ENCODE measurements around the gene MTHFR.

The MTHFR gene

DNA sequence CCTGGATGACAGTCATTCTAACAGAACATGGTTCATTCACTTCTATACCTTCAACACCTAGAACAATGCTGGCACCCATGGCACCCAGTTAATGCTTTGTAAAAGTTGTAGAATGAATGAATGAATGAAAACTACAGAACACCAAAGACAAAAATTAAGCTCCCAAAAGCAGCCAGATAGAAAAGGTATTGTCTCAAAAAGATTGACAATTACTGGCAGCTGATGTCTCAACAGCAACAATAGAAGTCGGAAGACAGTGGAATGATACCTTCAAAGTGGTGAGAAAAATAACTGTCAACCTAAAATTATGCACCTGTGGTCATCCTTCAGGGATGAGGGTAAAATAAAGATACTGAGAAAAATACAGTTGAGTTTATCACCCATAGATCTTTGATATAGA is 48.7 kb downstream of the MTHFR start:
- H3K18ac ChIP-seq (ENCODE audit: low read depth in 1 of 2, low read length in 2 of 2) = no peak overlapping the region
- no peak overlapping the region for H3K23ac ChIP-seq (ENCODE audit: low read length in 2 of 2)
- H3K4me3 ChIP-seq (ENCODE audit: insufficient read depth in 1 of 2, low read depth in 1 of 2, low read length in 2 of 2) = no peak overlapping the region
- no peak overlapping the region for H2BK5ac ChIP-seq (ENCODE audit: low read depth, low read length, poor library complexity, severe bottlenecking)
- H2BK15ac ChIP-seq (ENCODE audit: low read depth, poor library complexity, severe bottlenecking) = no peak overlapping the region
- no peak overlapping the region for H2AFZ ChIP-seq (ENCODE audit: low read depth, low read length)
- peaks cover 0 to 2% of the 10 kb centered on the region in 2 experiments for H3K36me3 ChIP-seq (ENCODE audit: control insufficient read depth in 1 of 2, insufficient read depth in 2 of 2, low read depth in 1 of 2, low read length in 2 of 2)
- H3K79me1 ChIP-seq (replicated peaks; ENCODE audit: low read length, poor library complexity, severe bottlenecking) = no peaks in the 10 kb centered on the region
- no peak overlapping the region for H3K4ac ChIP-seq (ENCODE audit: low read depth in 1 of 2, low read length in 2 of 2)
- H3K4me2 ChIP-seq (ENCODE audit: low read length, poor library complexity, severe bottlenecking) = no peak overlapping the region
- H2BK12ac ChIP-seq (ENCODE audit: low read length in 2 of 2) = no peak overlapping the region
- WGBS = 79% methylated on average over 1 of the region's 1 CpG
- H4K91ac ChIP-seq (ENCODE audit: low read length) = no peak overlapping the region
- H2BK120ac ChIP-seq (ENCODE audit: low read depth, low read length) = no peak overlapping the region
- no peak overlapping the region for H4K8ac ChIP-seq (ENCODE audit: low read length)
- no peak overlapping the region for H3K14ac ChIP-seq (ENCODE audit: low read length in 2 of 2)
- no peak overlapping the region for H3K9ac ChIP-seq (ENCODE audit: low read length)
- DNase-seq = no peak
- peaks cover 8% of the 10 kb centered on the region for H3K4me1 ChIP-seq (ENCODE audit: control insufficient read depth, insufficient read depth, low read depth, low read length)
- H3K27ac ChIP-seq (ENCODE audit: low read length, poor library complexity, severe bottlenecking) = no peak overlapping the region
- peaks cover 4% of the 10 kb centered on the region for H3K9me3 ChIP-seq (ENCODE audit: control insufficient read depth, low read length)
- no peak overlapping the region for H2AK5ac ChIP-seq (ENCODE audit: low read length, severe bottlenecking)
- H3K27me3 ChIP-seq (ENCODE audit: control insufficient read depth in 1 of 2, insufficient read depth in 1 of 2, low read length in 2 of 2) = peaks cover 15 to 44% of the 10 kb centered on the region in 2 experiments

DNA sequence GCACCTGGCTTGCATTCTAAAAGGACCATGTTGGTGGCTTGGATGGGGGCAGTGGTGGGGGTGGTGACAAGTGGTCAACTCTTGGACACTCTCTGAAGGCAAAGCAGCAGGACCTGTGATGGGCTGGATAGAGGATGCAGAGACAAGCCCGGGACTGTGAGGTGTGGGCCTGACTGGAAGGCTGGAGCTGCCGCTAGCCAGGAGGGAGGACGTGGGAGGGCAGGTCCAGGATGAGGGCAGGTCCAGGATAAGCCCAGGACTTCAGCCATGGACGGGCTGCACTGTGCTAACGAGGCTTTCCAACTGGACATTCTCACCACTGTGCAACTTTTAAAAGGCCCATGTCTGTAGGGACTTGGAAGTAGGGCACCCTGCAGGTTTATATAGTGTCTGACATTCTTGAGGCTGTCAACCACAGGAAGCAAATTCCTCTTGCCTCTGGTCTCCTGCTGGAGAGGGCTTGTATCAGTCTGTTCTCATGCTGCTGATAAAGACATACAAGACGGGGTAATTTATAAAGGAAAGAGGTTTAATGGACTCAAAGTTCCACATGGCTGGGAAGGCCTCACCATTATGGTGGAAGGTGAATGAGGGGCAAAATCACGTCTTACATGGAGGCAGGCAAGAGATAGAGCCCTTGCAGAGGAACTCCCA is 52.1 kb downstream of the MTHFR start:
- H3K9me3 ChIP-seq (ENCODE audit: control insufficient read depth, low read length) = peaks cover 4% of the 10 kb centered on the region
- H3K4me1 ChIP-seq (ENCODE audit: control insufficient read depth, insufficient read depth, low read depth, low read length) = peaks cover 4% of the 10 kb centered on the region
- H2BK12ac ChIP-seq (ENCODE audit: low read length in 2 of 2) = no peak overlapping the region
- H2BK5ac ChIP-seq (ENCODE audit: low read depth, low read length, poor library complexity, severe bottlenecking) = no peak overlapping the region
- H3K27ac ChIP-seq (ENCODE audit: low read length, poor library complexity, severe bottlenecking) = no peak overlapping the region
- no peak overlapping the region for H3K9ac ChIP-seq (ENCODE audit: low read length)
- H2AK5ac ChIP-seq (ENCODE audit: low read length, severe bottlenecking) = no peak overlapping the region
- no peak overlapping the region for H4K91ac ChIP-seq (ENCODE audit: low read length)
- H3K23ac ChIP-seq (ENCODE audit: low read length in 2 of 2) = no peak overlapping the region
- peaks cover 25 to 27% of the 10 kb centered on the region in 2 experiments for H3K36me3 ChIP-seq (ENCODE audit: control insufficient read depth in 1 of 2, insufficient read depth in 2 of 2, low read depth in 1 of 2, low read length in 2 of 2)
- no peak overlapping the region for H3K4ac ChIP-seq (ENCODE audit: low read depth in 1 of 2, low read length in 2 of 2)
- H3K4me2 ChIP-seq (ENCODE audit: low read length, poor library complexity, severe bottlenecking) = no peak overlapping the region
- H2BK15ac ChIP-seq (ENCODE audit: low read depth, poor library complexity, severe bottlenecking) = no peak overlapping the region
- WGBS = 79% methylated on average over 5 of the region's 7 CpGs
- peaks cover 0 to 27% of the 10 kb centered on the region in 2 experiments for H3K27me3 ChIP-seq (ENCODE audit: control insufficient read depth in 1 of 2, insufficient read depth in 1 of 2, low read length in 2 of 2)
- H2AFZ ChIP-seq (ENCODE audit: low read depth, low read length) = no peak overlapping the region
- peak; percentile 26 for DNase-seq
- no peak overlapping the region for H3K4me3 ChIP-seq (ENCODE audit: insufficient read depth in 1 of 2, low read depth in 1 of 2, low read length in 2 of 2)
- no peaks in the 10 kb centered on the region for H3K79me1 ChIP-seq (replicated peaks; ENCODE audit: low read length, poor library complexity, severe bottlenecking)
- no peak overlapping the region for H2BK120ac ChIP-seq (ENCODE audit: low read depth, low read length)
- peak overlapping the region in 1 of 2 experiments; percentile 36 for H3K14ac ChIP-seq (ENCODE audit: low read length in 2 of 2)
- no peak overlapping the region for H3K18ac ChIP-seq (ENCODE audit: low read depth in 1 of 2, low read length in 2 of 2)
- no peak overlapping the region for H4K8ac ChIP-seq (ENCODE audit: low read length)

DNA sequence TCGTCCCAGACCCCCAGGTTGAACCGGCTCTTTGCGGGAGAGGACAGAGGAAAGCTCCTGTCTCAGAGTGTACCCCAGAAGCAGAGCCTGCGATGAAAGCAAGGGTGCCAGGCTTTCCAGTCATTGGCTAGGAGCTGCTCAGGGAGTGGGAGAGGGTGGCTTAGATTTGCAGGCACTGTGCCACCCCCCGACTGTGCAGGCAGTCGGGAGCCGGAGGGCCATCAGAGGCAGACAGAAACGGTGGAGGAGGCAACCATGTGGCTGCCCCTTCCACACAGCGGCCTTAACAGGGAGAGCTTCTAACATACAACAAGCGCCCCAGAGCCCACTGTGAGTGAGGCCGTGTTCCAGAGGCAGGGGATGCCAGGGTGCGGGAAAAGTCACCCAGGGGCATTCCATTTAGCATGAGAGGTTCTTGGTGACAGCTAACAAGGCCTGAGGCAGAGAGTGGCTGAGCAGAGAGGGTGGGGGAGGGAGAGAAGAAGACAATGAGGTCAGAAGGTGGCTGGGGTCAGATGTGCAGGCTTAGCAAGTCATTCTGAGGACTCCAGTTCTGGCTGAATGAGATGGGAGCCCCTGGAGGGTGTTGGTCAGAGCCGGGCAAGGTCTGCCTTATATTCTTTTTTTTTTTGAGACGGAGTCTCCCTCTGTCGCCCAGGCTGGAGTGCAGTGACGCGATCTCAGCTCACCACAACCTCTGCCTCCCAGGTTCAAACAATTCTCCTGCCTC is 53.2 kb downstream of the MTHFR start:
- Histone ChIP-seq H2AFZ (ENCODE audit: low read depth, low read length) (no peak overlapping the region), H2BK5ac (ENCODE audit: low read depth, low read length, poor library complexity, severe bottlenecking) (no peak overlapping the region), H2BK15ac (ENCODE audit: low read depth, poor library complexity, severe bottlenecking) (peak overlapping the region; percentile 55), H4K8ac (ENCODE audit: low read length) (peak overlapping the region; percentile 7), H3K14ac (ENCODE audit: low read length in 2 of 2) (no peak overlapping the region), H3K9me3 (ENCODE audit: control insufficient read depth, low read length) (peaks cover 4% of the 10 kb centered on the region), H2BK12ac (ENCODE audit: low read length in 2 of 2) (no peak overlapping the region), H4K91ac (ENCODE audit: low read length) (no peak overlapping the region), H3K4me2 (ENCODE audit: low read length, poor library complexity, severe bottlenecking) (no peak overlapping the region), H2BK120ac (ENCODE audit: low read depth, low read length) (no peak overlapping the region), H3K4me3 (ENCODE audit: insufficient read depth in 1 of 2, low read depth in 1 of 2, low read length in 2 of 2) (no peak overlapping the region), H3K9ac (ENCODE audit: low read length) (no peak overlapping the region), H3K79me1 (replicated peaks; ENCODE audit: low read length, poor library complexity, severe bottlenecking) (no peaks in the 10 kb centered on the region), H3K4ac (ENCODE audit: low read depth in 1 of 2, low read length in 2 of 2) (no peak overlapping the region), H3K18ac (ENCODE audit: low read depth in 1 of 2, low read length in 2 of 2) (no peak overlapping the region), H3K23ac (ENCODE audit: low read length in 2 of 2) (no peak overlapping the region), H3K4me1 (ENCODE audit: control insufficient read depth, insufficient read depth, low read depth, low read length) (peaks cover 4% of the 10 kb centered on the region), H3K27ac (ENCODE audit: low read length, poor library complexity, severe bottlenecking) (no peak overlapping the region), H3K36me3 (ENCODE audit: control insufficient read depth in 1 of 2, insufficient read depth in 2 of 2, low read depth in 1 of 2, low read length in 2 of 2) (peaks cover 31 to 38% of the 10 kb centered on the region in 2 experiments), H3K27me3 (ENCODE audit: control insufficient read depth in 1 of 2, insufficient read depth in 1 of 2, low read length in 2 of 2) (peaks cover 0 to 27% of the 10 kb centered on the region in 2 experiments), H2AK5ac (ENCODE audit: low read length, severe bottlenecking) (no peak overlapping the region)
- no peak for DNase-seq
- WGBS = 90% methylated on average over 12 of the region's 17 CpGs

DNA sequence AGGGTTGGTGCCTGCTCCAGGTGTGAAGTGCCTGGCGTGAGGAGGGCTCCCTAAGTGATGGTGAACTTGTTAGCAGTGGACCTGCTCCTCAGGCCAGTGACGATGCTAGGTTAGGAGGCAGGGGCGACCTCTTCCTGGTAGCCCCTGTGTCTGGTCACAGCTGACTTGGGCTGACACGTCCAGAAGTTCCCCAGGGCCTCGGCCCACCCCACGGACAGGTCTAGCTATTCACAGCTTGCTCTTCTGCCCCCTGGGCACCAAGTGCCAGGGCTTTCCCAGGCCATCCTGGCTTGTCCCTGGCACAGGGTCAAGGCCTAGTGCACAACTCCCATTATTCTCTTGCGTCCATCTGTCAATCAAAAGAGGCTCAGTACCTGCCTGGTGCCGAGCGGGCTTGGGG is 54.7 kb downstream of the MTHFR start:
- no peak overlapping the region for H3K18ac ChIP-seq (ENCODE audit: low read depth in 1 of 2, low read length in 2 of 2)
- H2BK12ac ChIP-seq (ENCODE audit: low read length in 2 of 2) = no peak overlapping the region
- peaks cover 0 to 21% of the 10 kb centered on the region in 2 experiments for H3K27me3 ChIP-seq (ENCODE audit: control insufficient read depth in 1 of 2, insufficient read depth in 1 of 2, low read length in 2 of 2)
- H3K36me3 ChIP-seq (ENCODE audit: control insufficient read depth in 1 of 2, insufficient read depth in 2 of 2, low read depth in 1 of 2, low read length in 2 of 2) = peaks cover 31 to 46% of the 10 kb centered on the region in 2 experiments
- H4K91ac ChIP-seq (ENCODE audit: low read length) = no peak overlapping the region
- no peak overlapping the region for H3K9ac ChIP-seq (ENCODE audit: low read length)
- H3K27ac ChIP-seq (ENCODE audit: low read length, poor library complexity, severe bottlenecking) = no peak overlapping the region
- H3K4me2 ChIP-seq (ENCODE audit: low read length, poor library complexity, severe bottlenecking) = no peak overlapping the region
- H2AFZ ChIP-seq (ENCODE audit: low read depth, low read length) = no peak overlapping the region
- no peak overlapping the region for H3K23ac ChIP-seq (ENCODE audit: low read length in 2 of 2)
- H2BK120ac ChIP-seq (ENCODE audit: low read depth, low read length) = no peak overlapping the region
- no peak overlapping the region for H3K4ac ChIP-seq (ENCODE audit: low read depth in 1 of 2, low read length in 2 of 2)
- H3K4me3 ChIP-seq (ENCODE audit: insufficient read depth in 1 of 2, low read depth in 1 of 2, low read length in 2 of 2) = no peak overlapping the region
- H4K8ac ChIP-seq (ENCODE audit: low read length) = no peak overlapping the region
- no peaks in the 10 kb centered on the region for H3K79me1 ChIP-seq (replicated peaks; ENCODE audit: low read length, poor library complexity, severe bottlenecking)
- DNase-seq = no peak
- no peak overlapping the region for H2BK15ac ChIP-seq (ENCODE audit: low read depth, poor library complexity, severe bottlenecking)
- H2BK5ac ChIP-seq (ENCODE audit: low read depth, low read length, poor library complexity, severe bottlenecking) = no peak overlapping the region
- H3K4me1 ChIP-seq (ENCODE audit: control insufficient read depth, insufficient read depth, low read depth, low read length) = peaks cover 4% of the 10 kb centered on the region
- 90% methylated on average over 9 of the region's 9 CpGs for WGBS
- no peaks in the 10 kb centered on the region for H3K9me3 ChIP-seq (ENCODE audit: control insufficient read depth, low read length)
- H2AK5ac ChIP-seq (ENCODE audit: low read length, severe bottlenecking) = no peak overlapping the region
- no peak overlapping the region for H3K14ac ChIP-seq (ENCODE audit: low read length in 2 of 2)

Measured in mesenchymal stem cell (in vitro differentiated cells and primary cell).